ENCODE data around the gene ARSG.
"Not testable (repeated sequence)": the region's sequence is repeated elsewhere in the genome, so short reads cannot be mapped to it uniquely, and the experiment has no call there.

Gene ARSG

GRCh38 chr17:68334393-68334792 lies 43.1 kb downstream of the ARSG start:
- DNase-seq: no peak

DNA sequence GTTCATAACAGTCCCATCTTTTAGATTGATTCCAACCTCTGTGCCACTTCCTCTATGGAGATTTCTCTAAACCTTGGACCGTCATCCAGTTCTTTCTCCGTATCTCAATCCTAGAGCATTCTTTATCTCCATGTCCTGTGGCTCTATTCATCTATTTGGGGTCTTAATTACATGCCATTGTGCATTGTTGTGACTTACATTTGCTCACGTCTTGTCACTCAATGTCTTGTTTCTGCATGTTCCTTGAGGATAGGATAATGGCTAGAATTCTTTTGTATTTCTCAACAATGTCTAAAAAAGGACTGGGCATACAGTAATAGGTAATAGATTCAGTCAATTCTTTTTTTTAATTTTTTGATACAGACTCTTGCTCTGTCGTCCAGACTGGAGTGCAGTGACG lies 50.2 kb downstream of the ARSG start:
- no peak for DNase-seq

DNA sequence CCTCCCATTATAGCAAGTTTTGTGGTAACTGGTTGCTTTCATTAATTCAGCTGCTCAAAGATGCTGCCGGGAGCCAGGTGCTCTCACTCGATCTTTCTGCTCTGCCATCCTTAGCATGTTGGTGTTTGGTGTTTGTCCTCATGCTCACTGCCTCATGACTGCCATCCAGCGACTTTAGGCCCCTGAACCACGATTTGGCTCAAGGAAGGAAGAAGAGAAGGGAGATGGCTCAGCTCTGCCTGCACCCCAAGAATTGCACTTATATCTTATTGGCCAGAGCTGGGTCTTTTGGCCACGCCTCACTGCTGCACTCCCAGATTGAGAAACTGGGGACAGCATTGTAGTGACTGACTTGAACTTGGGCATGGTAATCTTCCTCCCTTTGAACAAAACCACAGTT lies 52.7 kb downstream of the ARSG start:
- DNase-seq: no peak

- DNase-seq: no peak
Measured at GRCh38 chr17:68344701-68345136, 53.4 kb downstream of the ARSG start.

DNA sequence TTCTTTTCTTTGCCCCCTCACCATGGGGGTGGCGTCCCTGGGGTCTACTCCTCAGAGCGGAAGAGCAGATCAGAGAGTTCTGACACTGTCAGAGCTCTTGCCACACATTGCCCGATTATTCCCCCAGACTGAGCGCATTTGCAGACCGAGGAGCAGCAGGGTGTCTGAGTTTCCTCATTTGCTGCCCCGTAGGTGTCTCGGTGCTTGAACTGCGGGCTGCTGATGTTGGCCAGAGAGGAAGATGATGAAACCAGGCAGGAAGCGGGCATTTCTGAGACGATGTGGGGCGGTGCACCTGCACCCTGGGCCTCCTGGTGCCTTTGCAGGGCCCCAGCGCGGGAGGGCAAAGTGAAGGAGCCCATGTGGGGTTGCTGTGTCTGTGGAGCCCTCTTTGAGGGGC lies 55.2 kb downstream of the ARSG start:
- no peak for DNase-seq

DNA sequence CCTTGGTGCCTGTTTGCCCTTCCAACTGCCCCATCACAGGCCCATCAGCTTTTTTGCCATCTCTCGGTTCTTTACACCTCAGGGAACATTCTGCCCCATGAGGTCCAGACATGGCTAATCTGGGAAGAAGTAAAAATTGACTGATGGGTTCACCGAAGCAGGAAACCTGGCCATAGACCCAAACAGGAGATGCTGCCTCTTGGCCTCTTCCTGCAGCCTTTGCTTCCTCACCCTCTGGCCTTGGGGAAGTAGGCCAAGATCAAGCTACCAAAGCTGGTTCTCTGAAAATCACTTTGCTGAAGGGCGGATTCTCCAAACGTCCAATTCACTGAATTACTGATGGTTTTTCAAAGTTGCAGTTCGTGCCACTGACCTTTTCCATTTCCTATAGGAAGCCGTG lies 56.1 kb downstream of the ARSG start:
- no peak for DNase-seq

GRCh38 chr17:68349157-68349556 lies 57.9 kb downstream of the ARSG start:
- DNase-seq: no peak

- DNase-seq: no peak
Measured at GRCh38 chr17:68351395-68351794, 60.1 kb downstream of the ARSG start.

DNA sequence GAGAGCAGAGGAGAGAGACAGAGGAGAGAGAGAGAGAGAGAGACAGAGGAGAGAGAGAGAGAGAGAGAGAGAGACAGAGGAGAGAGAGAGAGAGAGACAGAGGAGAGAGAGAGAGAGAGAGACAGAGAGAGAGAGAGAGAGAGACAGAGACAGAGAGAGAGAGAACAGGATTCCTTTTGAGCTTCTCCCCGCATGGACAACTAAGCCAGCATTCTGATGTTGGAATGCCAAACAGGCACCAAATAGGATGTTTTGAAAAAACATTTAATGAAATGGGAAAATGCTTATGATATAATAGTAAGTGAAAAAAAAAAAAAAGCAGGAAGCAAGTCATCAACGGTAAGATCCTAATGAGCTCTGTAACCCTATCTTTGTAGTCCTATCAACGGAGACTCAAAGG lies 60.7 kb downstream of the ARSG start:
- no peak for DNase-seq

DNA sequence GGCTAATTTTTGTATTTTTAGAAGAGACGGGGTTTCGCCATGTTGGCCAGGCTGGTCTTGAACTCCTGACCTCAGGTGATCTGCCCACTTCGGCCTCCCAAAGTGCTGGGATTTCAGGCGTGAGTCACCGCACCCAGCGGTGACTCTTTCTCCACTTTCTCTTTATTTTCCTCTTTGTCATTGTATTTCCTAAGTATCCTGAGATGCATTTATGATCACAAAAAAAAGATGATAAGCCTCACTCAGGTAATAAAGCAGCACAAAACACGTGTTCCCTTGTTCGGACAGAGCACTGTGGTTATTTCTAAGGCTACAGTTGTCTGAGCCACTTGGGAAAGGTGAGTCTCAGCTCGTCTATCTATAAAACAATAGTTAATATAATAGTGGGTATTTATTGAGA lies 61.4 kb downstream of the ARSG start:
- DNase-seq: not testable (repeated sequence)

DNA sequence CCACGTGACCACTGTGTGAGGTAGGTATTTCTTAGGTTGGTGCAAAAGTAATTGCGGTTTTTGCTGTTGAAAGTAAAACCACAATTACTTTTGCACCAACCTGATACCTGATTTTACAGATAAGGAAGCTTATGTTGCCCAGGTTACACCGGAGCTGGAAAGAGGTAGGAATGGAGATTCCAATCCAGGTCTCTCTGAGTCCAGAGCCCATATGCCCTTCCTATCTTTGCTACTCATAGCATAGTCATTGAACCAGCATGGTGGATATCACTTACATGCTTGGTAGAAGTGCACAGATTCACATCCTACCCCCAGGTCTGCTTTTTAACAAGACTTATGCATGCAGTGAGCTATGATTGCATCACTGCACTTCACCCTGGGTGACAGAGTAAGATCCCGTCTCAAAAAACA lies 61.8 kb downstream of the ARSG start:
- DNase-seq: no peak

GRCh38 chr17:68354311-68354710 lies 63.0 kb downstream of the ARSG start:
- not testable (repeated sequence) for DNase-seq

DNA sequence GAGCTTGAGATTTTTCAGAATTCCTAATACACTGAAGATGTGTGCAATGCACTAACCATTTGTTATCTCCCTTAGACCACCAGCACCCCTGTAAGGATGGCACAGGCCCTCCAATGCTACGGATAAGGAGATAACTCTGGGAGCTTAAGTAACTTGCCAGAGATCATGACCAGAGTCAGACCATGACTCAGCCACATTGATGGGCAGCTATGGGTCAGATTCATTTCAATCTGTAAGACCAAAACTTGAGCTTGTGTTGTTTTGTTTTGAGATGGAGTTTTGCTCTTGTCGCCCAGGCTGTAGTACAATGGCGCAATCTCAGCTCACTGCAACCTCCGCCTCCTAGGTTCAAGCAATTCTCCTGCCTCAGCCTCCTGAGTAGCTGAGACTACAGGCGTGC lies 63.8 kb downstream of the ARSG start:
- DNase-seq: not testable (repeated sequence)

DNA sequence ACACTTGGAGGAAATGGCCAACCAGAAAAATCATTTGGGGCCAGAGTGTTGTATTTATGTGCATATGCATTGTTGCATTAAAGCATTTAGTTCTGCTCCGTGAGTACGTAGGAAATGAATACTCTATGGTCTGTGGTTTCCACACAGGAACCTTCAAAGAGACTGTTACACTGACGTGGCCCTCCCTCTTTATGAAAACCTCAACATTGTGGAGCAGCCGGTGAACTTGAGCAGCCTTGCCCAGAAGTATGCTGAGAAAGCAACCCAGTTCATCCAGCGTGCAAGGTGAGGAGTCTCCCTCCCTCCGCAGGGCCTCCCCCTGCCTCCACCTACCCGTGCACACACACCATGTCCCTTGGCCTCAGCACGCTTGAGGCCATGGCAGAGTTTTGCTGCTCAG lies 65.2 kb downstream of the ARSG start:
- DNase-seq: no peak

- no peak for DNase-seq
Measured at GRCh38 chr17:68356949-68357455, 65.7 kb downstream of the ARSG start.

DNA sequence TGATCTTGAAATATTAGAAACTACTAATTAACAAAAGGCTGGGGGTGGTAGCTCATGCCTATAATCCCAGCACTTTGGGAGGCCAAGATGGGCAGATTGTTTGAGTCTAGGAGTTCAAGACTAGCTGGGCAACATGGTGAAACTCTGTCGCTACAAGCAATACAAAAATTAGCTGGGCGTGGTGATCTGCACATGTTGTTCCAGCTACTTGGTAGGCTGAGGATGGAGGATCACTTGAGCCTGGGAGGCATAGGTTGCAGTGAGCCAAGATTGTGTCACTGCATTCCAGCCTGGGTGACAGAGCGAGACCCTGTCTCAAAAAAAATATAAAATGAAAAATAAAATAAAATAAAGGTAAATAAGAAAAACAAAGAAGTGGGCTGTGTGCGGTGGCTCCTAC lies 66.6 kb downstream of the ARSG start:
- no peak for DNase-seq

DNA sequence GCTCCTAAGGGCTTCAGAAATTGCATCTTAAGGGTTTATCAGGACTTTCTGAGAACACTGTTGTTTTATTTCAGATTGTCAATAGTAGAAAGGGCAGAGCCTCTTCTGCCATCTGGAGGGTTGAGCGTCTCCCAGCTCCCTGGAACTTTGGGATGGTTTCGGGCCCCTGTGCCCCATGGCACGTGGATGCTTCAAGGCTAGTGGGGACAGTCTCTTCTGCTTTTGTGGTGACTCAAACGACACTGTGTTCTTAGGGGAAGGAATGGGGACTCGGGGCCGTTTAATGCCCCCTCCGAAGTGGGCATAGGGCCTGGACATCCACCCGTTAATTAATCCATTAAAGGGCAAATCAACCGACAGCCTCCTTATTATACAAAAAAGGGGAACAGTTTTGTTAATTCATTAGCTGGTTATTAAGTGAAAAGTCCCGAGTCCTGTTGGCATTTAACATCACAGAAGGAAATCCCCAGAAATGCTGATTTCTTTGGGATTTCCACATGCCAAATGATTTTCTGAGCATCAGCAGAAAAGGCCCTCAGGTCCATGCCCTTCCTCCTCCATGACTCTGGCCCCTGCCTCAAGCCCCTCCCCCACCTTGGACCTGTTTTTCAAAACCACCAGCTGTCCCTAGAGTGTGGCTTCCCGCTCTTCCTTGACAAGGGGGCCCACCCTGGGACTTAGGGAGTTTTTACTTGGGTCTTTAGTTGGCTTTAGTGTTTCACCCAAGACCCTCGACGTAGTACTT lies 68.7 kb downstream of the ARSG start:
- DNase-seq: no peak

GRCh38 chr17:68365469-68365868 lies 74.2 kb downstream of the ARSG start:
- DNase-seq: no peak

DNA sequence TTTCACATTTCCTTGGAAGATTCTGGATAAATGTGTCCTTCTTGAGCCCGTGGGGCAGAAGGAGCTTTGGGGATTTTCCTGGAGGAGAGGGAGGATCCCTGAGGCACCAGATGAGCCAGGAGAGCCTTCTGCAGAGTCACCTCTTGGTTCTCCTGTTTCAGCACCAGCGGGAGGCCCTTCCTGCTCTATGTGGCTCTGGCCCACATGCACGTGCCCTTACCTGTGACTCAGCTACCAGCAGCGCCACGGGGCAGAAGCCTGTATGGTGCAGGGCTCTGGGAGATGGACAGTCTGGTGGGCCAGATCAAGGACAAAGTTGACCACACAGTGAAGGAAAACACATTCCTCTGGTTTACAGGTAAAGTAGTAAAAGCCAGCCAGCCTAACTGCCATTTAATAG lies 77.1 kb downstream of the ARSG start:
- no peak for DNase-seq

- no peak for DNase-seq
Measured at GRCh38 chr17:68375566-68375965, 84.3 kb downstream of the ARSG start.

GRCh38 chr17:68376178-68376577 lies 84.9 kb downstream of the ARSG start:
- DNase-seq: not testable (repeated sequence)

GRCh38 chr17:68377771-68378267 lies 86.5 kb downstream of the ARSG start:
- DNase-seq: no peak

GRCh38 chr17:68378268-68379176 lies 87.2 kb downstream of the ARSG start:
- no peak for DNase-seq

GRCh38 chr17:68379177-68379510 lies 87.8 kb downstream of the ARSG start:
- no peak for DNase-seq

Data from NCI-H1105 treated with DMSO at 0.1 percent for 48 hours (cell line).